SK-N-SH treated with all-trans-retinoic acid at 6 μM for 48 hours (cell line): Measurements from ENCODE around the gene PCSK2.

ENCODE experiments used
- ATAC-seq: fragments of 200-7000 bp; cut with Tn5 transposase; 3 replicates; pipeline ENCODE4 v1.9.1; 2020; ENCODE audit warnings: mild to moderate bottlenecking, moderate library complexity
- ARNTL ChIP-seq: fragments of 450-650 bp; formaldehyde crosslinking; IDR thresholded peaks from 2 replicates; pipeline ENCODE4 v1.5.0; 2020; ENCODE audit warnings: low read depth, mild to moderate bottlenecking, moderate library complexity, borderline replicate concordance
- CSDC2 ChIP-seq: fragments of 250-450 bp; sonication (Bioruptor Pico); IDR thresholded peaks from 2 replicates; pipeline ENCODE4 v1.5.0; 2020; ENCODE audit warnings: mild to moderate bottlenecking, moderate library complexity
- CSRNP3 ChIP-seq: fragments of 250-450 bp; sonication (Bioruptor Pico); IDR thresholded peaks from 2 replicates; pipeline ENCODE4 v1.5.1; 2021; ENCODE audit warnings: mild to moderate bottlenecking, moderate library complexity
- GLIS3 ChIP-seq: fragments of 250-450 bp; sonication (Bioruptor Pico); IDR thresholded peaks from 2 replicates; pipeline ENCODE4 v1.5.0; 2020; ENCODE audit warnings: mild to moderate bottlenecking, moderate library complexity
- ISL1 ChIP-seq: fragments of 250-450 bp; sonication (Bioruptor Pico); IDR thresholded peaks from 2 replicates; pipeline ENCODE4 v2.1.2; 2022; ENCODE audit warnings: mild to moderate bottlenecking, moderate library complexity
- OSR1 ChIP-seq: fragments of 250-450 bp; sonication (Bioruptor Pico); IDR thresholded peaks from 2 replicates; pipeline ENCODE4 v1.8.0; 2022; ENCODE audit warnings: moderate library complexity, mild to moderate bottlenecking, inconsistent platforms
- POU6F1 ChIP-seq: fragments of 250-450 bp; sonication (Bioruptor Pico); IDR thresholded peaks from 2 replicates; pipeline ENCODE4 v1.8.0; 2021; ENCODE audit warnings: low read depth, mild to moderate bottlenecking, moderate library complexity, borderline replicate concordance
- PPARA ChIP-seq: fragments of 250-450 bp; sonication (Bioruptor Pico); IDR thresholded peaks from 2 replicates; pipeline ENCODE4 v1.5.0; 2020; ENCODE audit warnings: mild to moderate bottlenecking, borderline replicate concordance
- RARB ChIP-seq: fragments of 250-450 bp; sonication (Bioruptor Pico); IDR thresholded peaks from 2 replicates; pipeline ENCODE4 v1.8.0; 2021; ENCODE audit warnings: mild to moderate bottlenecking, moderate library complexity
- SNAI2 ChIP-seq: fragments of 250-450 bp; sonication (Bioruptor Pico); IDR thresholded peaks from 2 replicates; pipeline ENCODE4 v1.5.0; 2020; ENCODE audit warnings: mild to moderate bottlenecking, moderate library complexity
- TCF4 ChIP-seq: fragments of 250-450 bp; sonication (Bioruptor Pico); IDR thresholded peaks from 2 replicates; pipeline ENCODE4 v1.8.0; 2021; ENCODE audit warnings: mild to moderate bottlenecking, moderate library complexity, borderline replicate concordance
- TOX ChIP-seq: fragments of 250-450 bp; sonication (Bioruptor Pico); IDR thresholded peaks from 2 replicates; pipeline ENCODE4 v1.8.0; 2021; ENCODE audit warnings: mild to moderate bottlenecking, moderate library complexity, borderline replicate concordance
- ZC3H10 ChIP-seq: fragments of 250-450 bp; sonication (Bioruptor Pico); IDR thresholded peaks from 2 replicates; pipeline ENCODE4 v1.5.1; 2021; ENCODE audit warnings: mild to moderate bottlenecking, moderate library complexity
- ZFP3 ChIP-seq: fragments of 250-450 bp; sonication (Bioruptor Pico); IDR thresholded peaks from 2 replicates; pipeline ENCODE4 v1.5.0; 2020; ENCODE audit warnings: mild to moderate bottlenecking, moderate library complexity
- ZFP30 ChIP-seq: fragments of 450-650 bp; formaldehyde crosslinking; IDR thresholded peaks from 2 replicates; pipeline ENCODE4 v1.5.0; 2022; ENCODE audit warnings: mild to moderate bottlenecking, moderate library complexity
- ZNF70 ChIP-seq: fragments of 450-650 bp; formaldehyde crosslinking; IDR thresholded peaks from 2 replicates; pipeline ENCODE4 v1.5.0; 2020; ENCODE audit warnings: mild to moderate bottlenecking, moderate library complexity
- TF ChIP-seq, protein P1 (sequence below): fragments of 250-450 bp; sonication (Bioruptor Pico); IDR thresholded peaks from 2 replicates; pipeline ENCODE4 v1.5.0; 2020; ENCODE audit warnings: mild to moderate bottlenecking, moderate library complexity
- TF ChIP-seq, protein P2 (sequence below): fragments of 250-450 bp; sonication (Bioruptor Pico); IDR thresholded peaks from 2 replicates; pipeline ENCODE4 v1.8.0; 2020; ENCODE audit warnings: mild to moderate bottlenecking, moderate library complexity, borderline replicate concordance

Gene PCSK2

DNA sequence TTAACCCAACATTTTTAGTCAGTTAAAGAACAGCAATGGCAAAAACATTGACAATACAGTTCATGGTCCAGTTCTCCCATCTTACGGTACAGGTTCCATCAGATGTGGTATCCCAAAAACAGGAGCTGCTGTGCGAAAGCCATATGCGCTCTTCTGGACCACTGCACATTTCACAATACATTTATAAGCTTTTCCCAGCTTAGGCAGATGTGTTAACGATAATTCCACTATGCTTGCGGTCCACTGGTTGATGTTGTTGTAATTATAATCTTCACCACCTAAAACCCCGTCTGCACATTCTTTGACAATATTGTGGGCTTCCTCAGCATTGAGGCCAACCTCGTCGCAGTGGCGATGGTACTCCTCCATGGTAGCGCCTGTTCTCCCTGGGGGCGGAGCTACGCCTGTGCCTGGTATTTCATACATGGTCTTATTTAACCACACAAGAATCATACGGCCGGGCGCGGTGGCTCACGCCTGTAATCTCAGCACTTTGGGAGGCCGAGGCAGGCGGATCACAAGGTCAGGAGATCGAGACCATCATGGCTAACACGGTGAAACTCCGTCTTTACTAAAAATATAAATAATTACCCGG, 252.3 kb downstream of the PCSK2 start:
- no peak for ATAC-seq
- TF ChIP-seq ZNF70 (CRISPR knock-in tag) (no peak), ISL1 (CRISPR knock-in tag) (no peak), TOX (no peak)

- no peak for ATAC-seq
- TF ChIP-seq, protein P1, sequence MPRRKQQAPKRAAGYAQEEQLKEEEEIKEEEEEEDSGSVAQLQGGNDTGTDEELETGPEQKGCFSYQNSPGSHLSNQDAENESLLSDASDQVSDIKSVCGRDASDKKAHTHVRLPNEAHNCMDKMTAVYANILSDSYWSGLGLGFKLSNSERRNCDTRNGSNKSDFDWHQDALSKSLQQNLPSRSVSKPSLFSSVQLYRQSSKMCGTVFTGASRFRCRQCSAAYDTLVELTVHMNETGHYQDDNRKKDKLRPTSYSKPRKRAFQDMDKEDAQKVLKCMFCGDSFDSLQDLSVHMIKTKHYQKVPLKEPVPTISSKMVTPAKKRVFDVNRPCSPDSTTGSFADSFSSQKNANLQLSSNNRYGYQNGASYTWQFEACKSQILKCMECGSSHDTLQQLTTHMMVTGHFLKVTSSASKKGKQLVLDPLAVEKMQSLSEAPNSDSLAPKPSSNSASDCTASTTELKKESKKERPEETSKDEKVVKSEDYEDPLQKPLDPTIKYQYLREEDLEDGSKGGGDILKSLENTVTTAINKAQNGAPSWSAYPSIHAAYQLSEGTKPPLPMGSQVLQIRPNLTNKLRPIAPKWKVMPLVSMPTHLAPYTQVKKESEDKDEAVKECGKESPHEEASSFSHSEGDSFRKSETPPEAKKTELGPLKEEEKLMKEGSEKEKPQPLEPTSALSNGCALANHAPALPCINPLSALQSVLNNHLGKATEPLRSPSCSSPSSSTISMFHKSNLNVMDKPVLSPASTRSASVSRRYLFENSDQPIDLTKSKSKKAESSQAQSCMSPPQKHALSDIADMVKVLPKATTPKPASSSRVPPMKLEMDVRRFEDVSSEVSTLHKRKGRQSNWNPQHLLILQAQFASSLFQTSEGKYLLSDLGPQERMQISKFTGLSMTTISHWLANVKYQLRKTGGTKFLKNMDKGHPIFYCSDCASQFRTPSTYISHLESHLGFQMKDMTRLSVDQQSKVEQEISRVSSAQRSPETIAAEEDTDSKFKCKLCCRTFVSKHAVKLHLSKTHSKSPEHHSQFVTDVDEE: no peak
- TF ChIP-seq ZC3H10 (no peak), TOX (no peak), GLIS3 (CRISPR knock-in tag) (no peak), CSRNP3 (CRISPR knock-in tag) (no peak), ZFP30 (CRISPR knock-in tag) (no peak), POU6F1 (CRISPR knock-in tag) (no peak), ZFP3 (CRISPR knock-in tag) (no peak), ARNTL (CRISPR knock-in tag) (no peak), CSDC2 (CRISPR knock-in tag) (no peak), ZNF70 (CRISPR knock-in tag) (no peak)
- TF ChIP-seq, protein P2, sequence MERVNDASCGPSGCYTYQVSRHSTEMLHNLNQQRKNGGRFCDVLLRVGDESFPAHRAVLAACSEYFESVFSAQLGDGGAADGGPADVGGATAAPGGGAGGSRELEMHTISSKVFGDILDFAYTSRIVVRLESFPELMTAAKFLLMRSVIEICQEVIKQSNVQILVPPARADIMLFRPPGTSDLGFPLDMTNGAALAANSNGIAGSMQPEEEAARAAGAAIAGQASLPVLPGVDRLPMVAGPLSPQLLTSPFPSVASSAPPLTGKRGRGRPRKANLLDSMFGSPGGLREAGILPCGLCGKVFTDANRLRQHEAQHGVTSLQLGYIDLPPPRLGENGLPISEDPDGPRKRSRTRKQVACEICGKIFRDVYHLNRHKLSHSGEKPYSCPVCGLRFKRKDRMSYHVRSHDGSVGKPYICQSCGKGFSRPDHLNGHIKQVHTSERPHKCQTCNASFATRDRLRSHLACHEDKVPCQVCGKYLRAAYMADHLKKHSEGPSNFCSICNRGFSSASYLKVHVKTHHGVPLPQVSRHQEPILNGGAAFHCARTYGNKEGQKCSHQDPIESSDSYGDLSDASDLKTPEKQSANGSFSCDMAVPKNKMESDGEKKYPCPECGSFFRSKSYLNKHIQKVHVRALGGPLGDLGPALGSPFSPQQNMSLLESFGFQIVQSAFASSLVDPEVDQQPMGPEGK: no peak
These were observed 253.9 kb downstream of the PCSK2 start for GRCh38 chr20:17480696-17481095.

- TF ChIP-seq ISL1 (CRISPR knock-in tag): no peak
- TF ChIP-seq RARB (CRISPR knock-in tag): no peak
- ATAC-seq: no peak
These were observed 254.8 kb downstream of the PCSK2 start for GRCh38 chr20:17481661-17482060.

- ATAC-seq: no peak
- TF ChIP-seq SNAI2 (CRISPR knock-in tag): no peak
- no peak for TF ChIP-seq POU6F1 (CRISPR knock-in tag)
- TF ChIP-seq ZFP3 (CRISPR knock-in tag): no peak
- TF ChIP-seq GLIS3 (CRISPR knock-in tag): no peak
- no peak for TF ChIP-seq TCF4 (CRISPR knock-in tag)
These were observed 255.7 kb downstream of the PCSK2 start for GRCh38 chr20:17482536-17482935.

DNA sequence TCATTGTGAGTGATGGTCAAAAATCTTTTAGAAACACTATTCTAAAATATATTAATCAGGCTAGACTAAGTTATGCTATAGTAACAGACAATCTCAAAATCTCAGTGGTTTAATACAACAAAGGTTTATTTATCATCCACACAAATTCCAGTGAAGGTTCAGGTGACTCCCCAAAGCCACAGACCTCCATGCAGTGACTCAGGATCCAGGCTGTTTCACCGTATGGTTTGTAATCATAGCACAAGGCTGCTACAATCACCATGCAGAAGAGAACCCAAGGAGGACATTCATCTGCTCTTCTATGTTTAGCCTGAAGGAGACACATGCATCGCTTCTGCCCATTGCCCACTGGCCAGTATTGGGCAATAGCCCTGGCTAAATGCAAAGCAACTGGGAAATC, 258.2 kb downstream of the PCSK2 start:
- TF ChIP-seq CSRNP3 (CRISPR knock-in tag) (no peak), TOX (no peak), OSR1 (CRISPR knock-in tag) (no peak), PPARA (CRISPR knock-in tag) (no peak), ZFP30 (CRISPR knock-in tag) (no peak), GLIS3 (CRISPR knock-in tag) (no peak), ZFP3 (CRISPR knock-in tag) (no peak), ISL1 (CRISPR knock-in tag) (no peak)
- TF ChIP-seq, protein P1: no peak
- no peak for ATAC-seq
